ENCODE results near the gene GPX1.
"Not testable (repeated sequence)": the region's sequence is repeated elsewhere in the genome, so short reads cannot be mapped to it uniquely, and the experiment has no call there.

Gene GPX1

DNA sequence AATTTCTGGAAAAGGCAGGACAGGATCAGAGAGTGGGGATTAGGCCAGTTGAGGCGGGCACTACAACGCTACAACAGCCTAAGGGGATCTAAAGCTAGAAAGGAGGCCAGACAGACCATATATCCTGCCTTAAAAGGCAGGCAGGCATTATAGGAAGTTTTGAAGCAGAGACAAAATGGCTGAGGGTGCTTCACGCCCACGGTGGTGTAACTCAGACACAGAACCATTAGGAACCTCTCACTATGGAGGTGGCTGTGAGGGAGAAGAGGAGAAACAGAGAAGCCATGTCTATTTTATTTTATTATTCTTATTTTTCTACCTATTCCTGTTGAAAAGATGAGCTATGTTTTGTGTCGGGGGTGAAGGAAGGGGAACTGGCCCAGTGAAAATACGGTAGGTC, 16.2 kb downstream of the GPX1 start:
- no peak for DNase-seq (ENCODE audit: low read depth)
- no peak for TF ChIP-seq CTCF (IDR thresholded peaks at IDR 0.05; ENCODE audit: low read length, missing control alignments)
- no peak overlapping the region for H3K4me3 ChIP-seq (replicated peaks; ENCODE audit: low read depth, low read length)

- peak; percentile 61 for TF ChIP-seq CTCF (IDR thresholded peaks at IDR 0.05; ENCODE audit: low read length, missing control alignments)
- peak within 1 kb of the TSS; percentile 89 for H3K4me3 ChIP-seq (replicated peaks; ENCODE audit: low read depth, low read length)
- DNase-seq (ENCODE audit: low read depth), result peak; percentile 88
Measured at GRCh38 chr3:49339941-49340800, 18.0 kb downstream of the GPX1 start, which contains the start of gene USP4. Gene USP4, minus strand, starts transcription at chr3:49340053. Its CDS starts 29 bp downstream, at chr3:49340024.

- TF ChIP-seq CTCF (IDR thresholded peaks at IDR 0.05; ENCODE audit: low read length, missing control alignments), result no peak
- H3K4me3 ChIP-seq (replicated peaks; ENCODE audit: low read depth, low read length), result peak overlapping the region; percentile 89
- no peak for DNase-seq (ENCODE audit: low read depth)
Measured at GRCh38 chr3:49339581-49339940, 18.6 kb downstream of the GPX1 start.

- no peak overlapping the region for H3K4me3 ChIP-seq (replicated peaks; ENCODE audit: low read depth, low read length)
- DNase-seq (ENCODE audit: low read depth), result no peak
- TF ChIP-seq CTCF (IDR thresholded peaks at IDR 0.05; ENCODE audit: low read length, missing control alignments), result no peak
Measured at GRCh38 chr3:49333916-49334633, 24.1 kb downstream of the GPX1 start.

DNA sequence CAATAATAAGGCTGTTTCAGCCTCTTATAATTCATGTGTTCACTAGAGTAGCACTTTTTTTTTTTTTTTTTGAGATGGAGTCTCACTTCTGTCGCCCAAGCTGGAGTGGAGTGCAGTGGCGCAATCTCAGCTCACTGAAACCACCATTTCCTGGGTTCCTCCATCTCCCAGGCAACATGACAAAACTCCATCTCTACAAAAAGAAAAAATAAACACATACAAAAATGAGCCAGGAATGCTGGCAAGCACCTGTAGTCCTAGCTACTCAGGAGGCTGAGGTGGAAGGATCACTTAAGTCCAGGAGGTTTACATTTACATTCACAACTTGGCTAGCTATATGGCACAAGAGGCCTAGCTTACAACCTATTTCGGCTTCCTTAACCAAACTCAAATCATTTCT, 25.1 kb downstream of the GPX1 start:
- no peak overlapping the region for H3K4me3 ChIP-seq (replicated peaks; ENCODE audit: low read depth, low read length)
- peak; percentile 35 for DNase-seq (ENCODE audit: low read depth)
- TF ChIP-seq CTCF (IDR thresholded peaks at IDR 0.05; ENCODE audit: low read length, missing control alignments), result no peak

GRCh38 chr3:49329186-49329585, 29.0 kb downstream of the GPX1 start:
- no peak for DNase-seq (ENCODE audit: low read depth)
- no peak overlapping the region for H3K4me3 ChIP-seq (replicated peaks; ENCODE audit: low read depth, low read length)
- TF ChIP-seq CTCF (IDR thresholded peaks at IDR 0.05; ENCODE audit: low read length, missing control alignments), result no peak

GRCh38 chr3:49328350-49328749, 29.8 kb downstream of the GPX1 start:
- not testable (repeated sequence) for DNase-seq (ENCODE audit: low read depth); H3K4me3 ChIP-seq (replicated peaks; ENCODE audit: low read depth, low read length)
